ENCODE data around the gene MAGIX. TPM values are rescaled to one million over a fixed set of nuclear protein-coding genes. Genes with fewer than 3 reads are reported as not detected.

Gene MAGIX
- total RNA-seq, 1 experiment from 2014 or later: 1.2 TPM

DNA sequence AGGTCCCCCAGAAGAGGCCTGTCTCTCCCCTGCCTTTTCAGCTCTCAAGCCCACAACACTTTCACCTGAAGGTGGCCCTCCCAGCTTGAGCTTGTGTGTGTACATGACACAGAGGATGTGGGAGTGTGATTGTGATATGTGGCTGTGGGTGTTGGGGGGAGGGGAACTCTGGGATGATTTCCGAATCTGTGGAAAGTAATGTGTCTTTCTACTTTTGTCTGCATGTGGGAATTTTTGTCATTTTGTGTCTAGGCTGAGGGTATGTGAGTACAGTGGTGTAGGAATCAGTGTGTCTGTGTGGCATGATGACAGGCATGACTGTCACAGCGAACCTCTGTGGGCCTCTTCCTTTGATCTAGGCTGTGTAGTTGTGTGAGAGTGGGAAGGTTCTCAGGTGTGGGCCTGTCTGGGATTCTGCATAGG is 31.0 kb downstream of the MAGIX start (continued):
- TF ChIP-seq TEAD4 (CRISPR knock-in tag; IDR thresholded peaks at IDR 0.05) (no peak), FOXK1 (CRISPR knock-in tag; IDR thresholded peaks at IDR 0.05) (no peak), HMGA2 (CRISPR knock-in tag; IDR thresholded peaks at IDR 0.05) (no peak), ZNF232 (CRISPR knock-in tag; IDR thresholded peaks at IDR 0.05) (no peak), CREM (CRISPR knock-in tag; IDR thresholded peaks at IDR 0.05) (no peak)
- TF ChIP-seq, protein P1, sequence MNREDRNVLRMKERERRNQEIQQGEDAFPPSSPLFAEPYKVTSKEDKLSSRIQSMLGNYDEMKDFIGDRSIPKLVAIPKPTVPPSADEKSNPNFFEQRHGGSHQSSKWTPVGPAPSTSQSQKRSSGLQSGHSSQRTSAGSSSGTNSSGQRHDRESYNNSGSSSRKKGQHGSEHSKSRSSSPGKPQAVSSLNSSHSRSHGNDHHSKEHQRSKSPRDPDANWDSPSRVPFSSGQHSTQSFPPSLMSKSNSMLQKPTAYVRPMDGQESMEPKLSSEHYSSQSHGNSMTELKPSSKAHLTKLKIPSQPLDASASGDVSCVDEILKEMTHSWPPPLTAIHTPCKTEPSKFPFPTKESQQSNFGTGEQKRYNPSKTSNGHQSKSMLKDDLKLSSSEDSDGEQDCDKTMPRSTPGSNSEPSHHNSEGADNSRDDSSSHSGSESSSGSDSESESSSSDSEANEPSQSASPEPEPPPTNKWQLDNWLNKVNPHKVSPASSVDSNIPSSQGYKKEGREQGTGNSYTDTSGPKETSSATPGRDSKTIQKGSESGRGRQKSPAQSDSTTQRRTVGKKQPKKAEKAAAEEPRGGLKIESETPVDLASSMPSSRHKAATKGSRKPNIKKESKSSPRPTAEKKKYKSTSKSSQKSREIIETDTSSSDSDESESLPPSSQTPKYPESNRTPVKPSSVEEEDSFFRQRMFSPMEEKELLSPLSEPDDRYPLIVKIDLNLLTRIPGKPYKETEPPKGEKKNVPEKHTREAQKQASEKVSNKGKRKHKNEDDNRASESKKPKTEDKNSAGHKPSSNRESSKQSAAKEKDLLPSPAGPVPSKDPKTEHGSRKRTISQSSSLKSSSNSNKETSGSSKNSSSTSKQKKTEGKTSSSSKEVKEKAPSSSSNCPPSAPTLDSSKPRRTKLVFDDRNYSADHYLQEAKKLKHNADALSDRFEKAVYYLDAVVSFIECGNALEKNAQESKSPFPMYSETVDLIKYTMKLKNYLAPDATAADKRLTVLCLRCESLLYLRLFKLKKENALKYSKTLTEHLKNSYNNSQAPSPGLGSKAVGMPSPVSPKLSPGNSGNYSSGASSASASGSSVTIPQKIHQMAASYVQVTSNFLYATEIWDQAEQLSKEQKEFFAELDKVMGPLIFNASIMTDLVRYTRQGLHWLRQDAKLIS (CRISPR knock-in tag; IDR thresholded peaks at IDR 0.05; ENCODE audit: borderline replicate concordance): no peak

DNA sequence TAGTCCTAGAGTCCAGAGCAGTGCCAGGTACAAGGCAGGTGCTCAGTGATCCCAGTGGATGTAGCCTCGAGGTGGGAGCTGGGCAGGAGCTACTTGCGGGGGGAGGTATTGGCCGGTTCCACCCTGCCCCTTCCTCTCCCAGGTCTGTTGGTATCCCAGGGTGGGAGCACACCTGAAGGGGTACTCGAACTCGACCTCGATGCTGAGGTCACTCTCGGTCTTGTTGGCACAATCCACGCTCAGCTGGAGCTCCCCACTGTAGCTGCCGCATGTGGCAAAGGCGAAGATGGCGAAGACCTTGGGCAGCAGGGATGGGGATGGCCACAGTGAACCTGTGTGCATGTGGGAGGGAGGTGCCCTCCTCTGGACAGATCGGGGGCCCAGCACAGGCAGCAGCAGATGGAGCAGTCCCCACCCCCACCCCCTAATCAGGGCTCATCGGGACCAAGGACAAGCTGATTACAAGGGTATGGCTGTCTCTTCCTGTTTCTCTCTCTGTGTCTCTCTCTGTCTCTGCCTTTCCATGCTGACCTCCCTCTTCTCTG is 35.1 kb downstream of the MAGIX start:
- DNase-seq (ENCODE audit: low spot score): no peak
- no peak for ATAC-seq
- Mint-ChIP-seq H3K27me3 (ENCODE audit: low read depth) (no peaks in the 10 kb centered on the region; the same call in 1 of the 2 replicates), H3K27ac (no peak overlapping the region), H3K36me3 (no peaks in the 10 kb centered on the region), H3K4me1 (peaks cover 28% of the 10 kb centered on the region), H3K9me3 (no peaks in the 10 kb centered on the region), H3K4me3 (no peak overlapping the region; the same call in 1 of the 2 replicates)
- no peak for TF ChIP-seq NR3C1 (CRISPR knock-in tag; conservative IDR thresholded peaks at IDR 0.05; ENCODE audit: low read depth)
- no peak for TF ChIP-seq JUN (CRISPR knock-in tag; IDR thresholded peaks at IDR 0.05)
- TF ChIP-seq, protein P2, sequence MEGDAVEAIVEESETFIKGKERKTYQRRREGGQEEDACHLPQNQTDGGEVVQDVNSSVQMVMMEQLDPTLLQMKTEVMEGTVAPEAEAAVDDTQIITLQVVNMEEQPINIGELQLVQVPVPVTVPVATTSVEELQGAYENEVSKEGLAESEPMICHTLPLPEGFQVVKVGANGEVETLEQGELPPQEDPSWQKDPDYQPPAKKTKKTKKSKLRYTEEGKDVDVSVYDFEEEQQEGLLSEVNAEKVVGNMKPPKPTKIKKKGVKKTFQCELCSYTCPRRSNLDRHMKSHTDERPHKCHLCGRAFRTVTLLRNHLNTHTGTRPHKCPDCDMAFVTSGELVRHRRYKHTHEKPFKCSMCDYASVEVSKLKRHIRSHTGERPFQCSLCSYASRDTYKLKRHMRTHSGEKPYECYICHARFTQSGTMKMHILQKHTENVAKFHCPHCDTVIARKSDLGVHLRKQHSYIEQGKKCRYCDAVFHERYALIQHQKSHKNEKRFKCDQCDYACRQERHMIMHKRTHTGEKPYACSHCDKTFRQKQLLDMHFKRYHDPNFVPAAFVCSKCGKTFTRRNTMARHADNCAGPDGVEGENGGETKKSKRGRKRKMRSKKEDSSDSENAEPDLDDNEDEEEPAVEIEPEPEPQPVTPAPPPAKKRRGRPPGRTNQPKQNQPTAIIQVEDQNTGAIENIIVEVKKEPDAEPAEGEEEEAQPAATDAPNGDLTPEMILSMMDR (IDR thresholded peaks at IDR 0.05): no peak
- TF ChIP-seq, protein P3, sequence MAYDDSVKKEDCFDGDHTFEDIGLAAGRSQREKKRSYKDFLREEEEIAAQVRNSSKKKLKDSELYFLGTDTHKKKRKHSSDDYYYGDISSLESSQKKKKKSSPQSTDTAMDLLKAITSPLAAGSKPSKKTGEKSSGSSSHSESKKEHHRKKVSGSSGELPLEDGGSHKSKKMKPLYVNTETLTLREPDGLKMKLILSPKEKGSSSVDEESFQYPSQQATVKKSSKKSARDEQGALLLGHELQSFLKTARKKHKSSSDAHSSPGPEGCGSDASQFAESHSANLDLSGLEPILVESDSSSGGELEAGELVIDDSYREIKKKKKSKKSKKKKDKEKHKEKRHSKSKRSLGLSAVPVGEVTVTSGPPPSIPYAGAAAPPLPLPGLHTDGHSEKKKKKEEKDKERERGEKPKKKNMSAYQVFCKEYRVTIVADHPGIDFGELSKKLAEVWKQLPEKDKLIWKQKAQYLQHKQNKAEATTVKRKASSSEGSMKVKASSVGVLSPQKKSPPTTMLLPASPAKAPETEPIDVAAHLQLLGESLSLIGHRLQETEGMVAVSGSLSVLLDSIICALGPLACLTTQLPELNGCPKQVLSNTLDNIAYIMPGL (CRISPR knock-in tag; IDR thresholded peaks at IDR 0.05): no peak
- no peak for TF ChIP-seq GRHL2 (CRISPR knock-in tag; IDR thresholded peaks at IDR 0.05; ENCODE audit: insufficient replicate concordance, severe bottlenecking)
- TF ChIP-seq, protein P4, sequence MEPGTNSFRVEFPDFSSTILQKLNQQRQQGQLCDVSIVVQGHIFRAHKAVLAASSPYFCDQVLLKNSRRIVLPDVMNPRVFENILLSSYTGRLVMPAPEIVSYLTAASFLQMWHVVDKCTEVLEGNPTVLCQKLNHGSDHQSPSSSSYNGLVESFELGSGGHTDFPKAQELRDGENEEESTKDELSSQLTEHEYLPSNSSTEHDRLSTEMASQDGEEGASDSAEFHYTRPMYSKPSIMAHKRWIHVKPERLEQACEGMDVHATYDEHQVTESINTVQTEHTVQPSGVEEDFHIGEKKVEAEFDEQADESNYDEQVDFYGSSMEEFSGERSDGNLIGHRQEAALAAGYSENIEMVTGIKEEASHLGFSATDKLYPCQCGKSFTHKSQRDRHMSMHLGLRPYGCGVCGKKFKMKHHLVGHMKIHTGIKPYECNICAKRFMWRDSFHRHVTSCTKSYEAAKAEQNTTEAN (CRISPR knock-in tag; IDR thresholded peaks at IDR 0.05): no peak
- TF ChIP-seq ZNF219 (CRISPR knock-in tag; IDR thresholded peaks at IDR 0.05; ENCODE audit: borderline replicate concordance): no peak
- no peak for TF ChIP-seq TEAD1 (CRISPR knock-in tag; IDR thresholded peaks at IDR 0.05)
- TF ChIP-seq, protein P5, sequence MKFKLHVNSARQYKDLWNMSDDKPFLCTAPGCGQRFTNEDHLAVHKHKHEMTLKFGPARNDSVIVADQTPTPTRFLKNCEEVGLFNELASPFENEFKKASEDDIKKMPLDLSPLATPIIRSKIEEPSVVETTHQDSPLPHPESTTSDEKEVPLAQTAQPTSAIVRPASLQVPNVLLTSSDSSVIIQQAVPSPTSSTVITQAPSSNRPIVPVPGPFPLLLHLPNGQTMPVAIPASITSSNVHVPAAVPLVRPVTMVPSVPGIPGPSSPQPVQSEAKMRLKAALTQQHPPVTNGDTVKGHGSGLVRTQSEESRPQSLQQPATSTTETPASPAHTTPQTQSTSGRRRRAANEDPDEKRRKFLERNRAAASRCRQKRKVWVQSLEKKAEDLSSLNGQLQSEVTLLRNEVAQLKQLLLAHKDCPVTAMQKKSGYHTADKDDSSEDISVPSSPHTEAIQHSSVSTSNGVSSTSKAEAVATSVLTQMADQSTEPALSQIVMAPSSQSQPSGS (CRISPR knock-in tag; IDR thresholded peaks at IDR 0.05; ENCODE audit: borderline replicate concordance, low read depth): no peak
- TF ChIP-seq GTF2I (CRISPR knock-in tag; conservative IDR thresholded peaks at IDR 0.05): no peak
- TF ChIP-seq, protein P6, sequence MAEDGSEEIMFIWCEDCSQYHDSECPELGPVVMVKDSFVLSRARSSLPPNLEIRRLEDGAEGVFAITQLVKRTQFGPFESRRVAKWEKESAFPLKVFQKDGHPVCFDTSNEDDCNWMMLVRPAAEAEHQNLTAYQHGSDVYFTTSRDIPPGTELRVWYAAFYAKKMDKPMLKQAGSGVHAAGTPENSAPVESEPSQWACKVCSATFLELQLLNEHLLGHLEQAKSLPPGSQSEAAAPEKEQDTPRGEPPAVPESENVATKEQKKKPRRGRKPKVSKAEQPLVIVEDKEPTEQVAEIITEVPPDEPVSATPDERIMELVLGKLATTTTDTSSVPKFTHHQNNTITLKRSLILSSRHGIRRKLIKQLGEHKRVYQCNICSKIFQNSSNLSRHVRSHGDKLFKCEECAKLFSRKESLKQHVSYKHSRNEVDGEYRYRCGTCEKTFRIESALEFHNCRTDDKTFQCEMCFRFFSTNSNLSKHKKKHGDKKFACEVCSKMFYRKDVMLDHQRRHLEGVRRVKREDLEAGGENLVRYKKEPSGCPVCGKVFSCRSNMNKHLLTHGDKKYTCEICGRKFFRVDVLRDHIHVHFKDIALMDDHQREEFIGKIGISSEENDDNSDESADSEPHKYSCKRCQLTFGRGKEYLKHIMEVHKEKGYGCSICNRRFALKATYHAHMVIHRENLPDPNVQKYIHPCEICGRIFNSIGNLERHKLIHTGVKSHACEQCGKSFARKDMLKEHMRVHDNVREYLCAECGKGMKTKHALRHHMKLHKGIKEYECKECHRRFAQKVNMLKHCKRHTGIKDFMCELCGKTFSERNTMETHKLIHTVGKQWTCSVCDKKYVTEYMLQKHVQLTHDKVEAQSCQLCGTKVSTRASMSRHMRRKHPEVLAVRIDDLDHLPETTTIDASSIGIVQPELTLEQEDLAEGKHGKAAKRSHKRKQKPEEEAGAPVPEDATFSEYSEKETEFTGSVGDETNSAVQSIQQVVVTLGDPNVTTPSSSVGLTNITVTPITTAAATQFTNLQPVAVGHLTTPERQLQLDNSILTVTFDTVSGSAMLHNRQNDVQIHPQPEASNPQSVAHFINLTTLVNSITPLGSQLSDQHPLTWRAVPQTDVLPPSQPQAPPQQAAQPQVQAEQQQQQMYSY (CRISPR knock-in tag; IDR thresholded peaks at IDR 0.05): no peak
- no peak for TF ChIP-seq TEAD4 (CRISPR knock-in tag; IDR thresholded peaks at IDR 0.05)
- ChIA-PET POLR2A (no interaction called here), CTCF (no interaction called here)
